ENCODE measurements around the gene OSBPL9.
"Not testable (repeated sequence)": the region's sequence is repeated elsewhere in the genome, so short reads cannot be mapped to it uniquely, and the experiment has no call there.

Gene OSBPL9

GRCh38 chr1:51732701-51733425 is 116.0 kb downstream of the OSBPL9 start:
- H3K36me3 Mint-ChIP-seq (ENCODE audit: low read depth) = no peaks in the 10 kb centered on the region
- H3K4me3 Mint-ChIP-seq = no peak overlapping the region
- H3K27me3 Mint-ChIP-seq (ENCODE audit: low read depth) = no peaks in the 10 kb centered on the region
- peaks cover 38% of the 10 kb centered on the region for H3K4me1 Mint-ChIP-seq (ENCODE audit: low read depth)
- no peak overlapping the region for H3K27ac Mint-ChIP-seq
- H3K9me3 Mint-ChIP-seq = no peaks in the 10 kb centered on the region

GRCh38 chr1:51733426-51733774 is 116.5 kb downstream of the OSBPL9 start:
- H3K27me3 Mint-ChIP-seq (ENCODE audit: low read depth); H3K9me3 Mint-ChIP-seq; H3K36me3 Mint-ChIP-seq (ENCODE audit: low read depth); H3K27ac Mint-ChIP-seq; H3K4me3 Mint-ChIP-seq: not testable (repeated sequence)
- H3K4me1 Mint-ChIP-seq (ENCODE audit: low read depth) = peaks cover 33% of the 10 kb centered on the region

GRCh38 chr1:51733793-51734522 is 117.1 kb downstream of the OSBPL9 start:
- Mint-ChIP-seq H3K27me3 (ENCODE audit: low read depth) (no peaks in the 10 kb centered on the region), H3K4me3 (no peak overlapping the region), H3K36me3 (ENCODE audit: low read depth) (no peaks in the 10 kb centered on the region), H3K9me3 (no peaks in the 10 kb centered on the region), H3K27ac (no peak overlapping the region), H3K4me1 (ENCODE audit: low read depth) (peaks cover 29% of the 10 kb centered on the region)

- Mint-ChIP-seq H3K27ac (no peak overlapping the region), H3K9me3 (no peaks in the 10 kb centered on the region), H3K4me1 (ENCODE audit: low read depth) (peaks cover 28% of the 10 kb centered on the region), H3K36me3 (ENCODE audit: low read depth) (no peaks in the 10 kb centered on the region), H3K27me3 (ENCODE audit: low read depth) (no peaks in the 10 kb centered on the region), H3K4me3 (no peak overlapping the region)
Observed at GRCh38 chr1:51734896-51735745, 118.2 kb downstream of the OSBPL9 start.

- Mint-ChIP-seq H3K27ac (no peak overlapping the region), H3K4me1 (ENCODE audit: low read depth) (peaks cover 26% of the 10 kb centered on the region), H3K4me3 (no peak overlapping the region), H3K27me3 (ENCODE audit: low read depth) (no peaks in the 10 kb centered on the region), H3K9me3 (no peaks in the 10 kb centered on the region), H3K36me3 (ENCODE audit: low read depth) (no peaks in the 10 kb centered on the region)
Observed at GRCh38 chr1:51735746-51736254, 118.9 kb downstream of the OSBPL9 start.

GRCh38 chr1:51736702-51737101 is 119.8 kb downstream of the OSBPL9 start:
- H3K4me3 Mint-ChIP-seq = no peak overlapping the region
- peaks cover 25% of the 10 kb centered on the region for H3K4me1 Mint-ChIP-seq (ENCODE audit: low read depth)
- no peaks in the 10 kb centered on the region for H3K27me3 Mint-ChIP-seq (ENCODE audit: low read depth)
- no peak overlapping the region for H3K27ac Mint-ChIP-seq
- H3K36me3 Mint-ChIP-seq (ENCODE audit: low read depth) = peaks cover under 1% of the 10 kb centered on the region
- no peaks in the 10 kb centered on the region for H3K9me3 Mint-ChIP-seq

- peaks cover 25% of the 10 kb centered on the region for H3K4me1 Mint-ChIP-seq (ENCODE audit: low read depth)
- peaks cover 5% of the 10 kb centered on the region for H3K36me3 Mint-ChIP-seq (ENCODE audit: low read depth)
- H3K9me3 Mint-ChIP-seq = no peaks in the 10 kb centered on the region
- no peak overlapping the region for H3K4me3 Mint-ChIP-seq
- H3K27ac Mint-ChIP-seq = no peak overlapping the region
- no peaks in the 10 kb centered on the region for H3K27me3 Mint-ChIP-seq (ENCODE audit: low read depth)
Observed at GRCh38 chr1:51738681-51739080, 121.8 kb downstream of the OSBPL9 start.

GRCh38 chr1:51740652-51741051 is 123.8 kb downstream of the OSBPL9 start:
- H3K4me3 Mint-ChIP-seq = no peak overlapping the region
- no peaks in the 10 kb centered on the region for H3K9me3 Mint-ChIP-seq
- peaks cover 9% of the 10 kb centered on the region for H3K36me3 Mint-ChIP-seq (ENCODE audit: low read depth)
- no peaks in the 10 kb centered on the region for H3K27me3 Mint-ChIP-seq (ENCODE audit: low read depth)
- no peak overlapping the region for H3K27ac Mint-ChIP-seq
- peaks cover 16% of the 10 kb centered on the region for H3K4me1 Mint-ChIP-seq (ENCODE audit: low read depth)

- H3K9me3 Mint-ChIP-seq = no peaks in the 10 kb centered on the region
- H3K36me3 Mint-ChIP-seq (ENCODE audit: low read depth) = peaks cover 9% of the 10 kb centered on the region
- H3K27ac Mint-ChIP-seq = no peak overlapping the region
- peaks cover 11% of the 10 kb centered on the region for H3K4me1 Mint-ChIP-seq (ENCODE audit: low read depth)
- no peak overlapping the region for H3K4me3 Mint-ChIP-seq
- H3K27me3 Mint-ChIP-seq (ENCODE audit: low read depth) = no peaks in the 10 kb centered on the region
Observed at GRCh38 chr1:51741121-51741681, 124.3 kb downstream of the OSBPL9 start.

GRCh38 chr1:51744506-51745303 is 127.8 kb downstream of the OSBPL9 start:
- Mint-ChIP-seq H3K4me1 (ENCODE audit: low read depth) (peaks cover 8% of the 10 kb centered on the region), H3K27me3 (ENCODE audit: low read depth) (no peaks in the 10 kb centered on the region), H3K27ac (no peak overlapping the region), H3K36me3 (ENCODE audit: low read depth) (peaks cover 11% of the 10 kb centered on the region), H3K9me3 (no peaks in the 10 kb centered on the region), H3K4me3 (no peak overlapping the region)

- Mint-ChIP-seq H3K36me3 (ENCODE audit: low read depth) (peaks cover 11% of the 10 kb centered on the region), H3K4me1 (ENCODE audit: low read depth) (peaks cover 6% of the 10 kb centered on the region), H3K27ac (no peak overlapping the region), H3K4me3 (no peak overlapping the region), H3K27me3 (ENCODE audit: low read depth) (no peaks in the 10 kb centered on the region), H3K9me3 (no peaks in the 10 kb centered on the region)
Observed at GRCh38 chr1:51745304-51745570, 128.3 kb downstream of the OSBPL9 start.

- peaks cover 17% of the 10 kb centered on the region for H3K36me3 Mint-ChIP-seq (ENCODE audit: low read depth)
- H3K4me1 Mint-ChIP-seq (ENCODE audit: low read depth) = peaks cover 5% of the 10 kb centered on the region
- H3K27me3 Mint-ChIP-seq (ENCODE audit: low read depth) = no peaks in the 10 kb centered on the region
- H3K9me3 Mint-ChIP-seq = peaks cover 6% of the 10 kb centered on the region
- no peak overlapping the region for H3K27ac Mint-ChIP-seq
- no peak overlapping the region for H3K4me3 Mint-ChIP-seq
Observed at GRCh38 chr1:51749151-51749550, 132.3 kb downstream of the OSBPL9 start.

GRCh38 chr1:51750218-51750617 is 133.3 kb downstream of the OSBPL9 start:
- peaks cover 18% of the 10 kb centered on the region for H3K36me3 Mint-ChIP-seq (ENCODE audit: low read depth)
- H3K27me3 Mint-ChIP-seq (ENCODE audit: low read depth) = no peaks in the 10 kb centered on the region
- H3K4me1 Mint-ChIP-seq (ENCODE audit: low read depth) = peaks cover 3% of the 10 kb centered on the region
- H3K4me3 Mint-ChIP-seq = no peak overlapping the region
- H3K27ac Mint-ChIP-seq = no peak overlapping the region
- H3K9me3 Mint-ChIP-seq = peaks cover 6% of the 10 kb centered on the region

- no peak overlapping the region for H3K27ac Mint-ChIP-seq
- peaks cover 6% of the 10 kb centered on the region for H3K9me3 Mint-ChIP-seq
- no peak overlapping the region for H3K4me3 Mint-ChIP-seq
- no peaks in the 10 kb centered on the region for H3K27me3 Mint-ChIP-seq (ENCODE audit: low read depth)
- peaks cover 19% of the 10 kb centered on the region for H3K36me3 Mint-ChIP-seq (ENCODE audit: low read depth)
- peaks cover 3% of the 10 kb centered on the region for H3K4me1 Mint-ChIP-seq (ENCODE audit: low read depth)
Observed at GRCh38 chr1:51750729-51751128, 133.8 kb downstream of the OSBPL9 start.
